PC-9 (cell line): Measurements from ENCODE around the gene HES2. TPM values are rescaled to one million over a fixed set of nuclear protein-coding genes. Genes with fewer than 3 reads are reported as not detected.
"Not testable (repeated sequence)": the region's sequence is repeated elsewhere in the genome, so short reads cannot be mapped to it uniquely, and the experiment has no call there.

ENCODE experiments used
- BruUV-seq: library from RNA; stranded (reverse); fragments of 400-500 nt; replicated peaks from 2 replicates; lab custom pipeline; 2021; lab: Mats Ljungman, UMichigan
- CTCF ChIA-PET: fragments of 300-600 bp; sonication (Branson Sonifier 250); formaldehyde crosslinking; loops from one replicate; lab custom pipeline; 2022; ENCODE audit warnings: antibody characterized with exemption; lab: Charles Lee
- POLR2A ChIA-PET: fragments of 300-600 bp; sonication (Branson Sonifier 250); formaldehyde crosslinking; loops from one replicate; lab custom pipeline; 2022; ENCODE audit warnings: antibody characterized with exemption; ENCODE audit not compliant: unreplicated experiment; lab: Charles Lee
- DNase-seq, 2 experiments: peaks; one replicate each; pipeline versions ENCODE4 v3.0.0 to v3.0.0-alpha.2; 2015 to 2022; ENCODE audit warnings: mixed read lengths in 1 of 2
- H2AFZ ChIP-seq: fragments of 200-600 bp; sonication (generic); 2 replicates; pipeline ENCODE4 v1.8.1; 2017; ENCODE audit warnings: antibody characterized with exemption
- H3F3A ChIP-seq: fragments of 200-600 bp; sonication (generic); 2 replicates; pipeline ENCODE4 v1.8.1; 2017; ENCODE audit warnings: antibody characterized with exemption, mild to moderate bottlenecking, low read depth; ENCODE audit not compliant: insufficient read depth
- H3K27ac ChIP-seq: fragments of 200-600 bp; sonication (generic); 2 replicates; pipeline ENCODE4 v1.6.1; 2016; ENCODE audit warnings: mixed run types
- H3K27me3 ChIP-seq: fragments of 200-600 bp; sonication (generic); 2 replicates; pipeline ENCODE4 v1.6.1; 2016; ENCODE audit warnings: low read depth, mixed run types; ENCODE audit not compliant: insufficient read depth
- H3K36me3 ChIP-seq: fragments of 200-600 bp; sonication (generic); 2 replicates; pipeline ENCODE4 v1.6.1; 2016; ENCODE audit warnings: low read depth, mixed run types
- H3K4me1 ChIP-seq: fragments of 200-600 bp; sonication (generic); replicated peaks from 2 replicates; pipeline ENCODE4 v1.6.1; 2016; ENCODE audit warnings: mixed run types; ENCODE audit not compliant: insufficient read depth
- H3K4me2 ChIP-seq: fragments of 200-600 bp; sonication (generic); 2 replicates; pipeline ENCODE4 v1.6.1; 2017; ENCODE audit warnings: mixed run types
- H3K4me3 ChIP-seq: fragments of 200-600 bp; sonication (generic); 2 replicates; pipeline ENCODE4 v1.6.1; 2016; ENCODE audit warnings: mixed run types
- H3K79me2 ChIP-seq: fragments of 200-600 bp; sonication (generic); 2 replicates; pipeline ENCODE4 v1.6.1; 2017; ENCODE audit warnings: low read depth, mixed run types
- H3K9me2 ChIP-seq: fragments of 200-600 bp; sonication (generic); 2 replicates; pipeline ENCODE4 v1.8.1; 2017; ENCODE audit warnings: mild to moderate bottlenecking; ENCODE audit not compliant: insufficient read depth
- H3K9me3 ChIP-seq: fragments of 200-600 bp; sonication (generic); 2 replicates; pipeline ENCODE4 v1.8.1; 2016; ENCODE audit warnings: low read depth; ENCODE audit not compliant: insufficient read depth
- H4K20me1 ChIP-seq: fragments of 200-600 bp; sonication (generic); 2 replicates; pipeline ENCODE4 v1.8.1; 2017; ENCODE audit not compliant: insufficient read depth
- CTCF ChIP-seq: fragments of 200-600 bp; sonication (generic); conservative IDR thresholded peaks from 2 replicates; pipeline ENCODE4 v1.6.1; 2017; ENCODE audit warnings: mixed run types, antibody characterized with exemption, mild to moderate bottlenecking, moderate library complexity
- EZH2 ChIP-seq: fragments of 200-600 bp; sonication (generic); IDR thresholded peaks from 2 replicates; pipeline ENCODE4 v1.8.0; 2017; ENCODE audit warnings: antibody characterized with exemption, low read depth
- intact Hi-C: fragments of 100-400 bp; cut with micrococcal nuclease; formaldehyde crosslinking; loops from one replicate; pipeline ENCODE4 v1.10.0; 2022; ENCODE audit not compliant: unreplicated experiment
- total RNA-seq: library from RNA; stranded (reverse); gene quantifications from 2 replicates; pipeline ENCODE4 v1.2.3, GENCODE V29; 2021

HES2 gene
- total RNA-seq, 1 experiment from 2014 or later, result 2.1 TPM

- H3K4me3 ChIP-seq, result no peak overlapping the region
- no peaks in the 10 kb centered on the region for H3K9me2 ChIP-seq
- POLR2A ChIA-PET, result no interaction called here
- no peaks in the 10 kb centered on the region for H3K4me1 ChIP-seq
- H3F3A ChIP-seq, result no peaks in the 10 kb centered on the region
- TF ChIP-seq EZH2 (no peak), CTCF (no peak)
- CTCF ChIA-PET, result no interaction called here
- DNase-seq, result no peak
- no peak overlapping the region for H2AFZ ChIP-seq
- BruUV-seq, result no TSS peak
- no peak overlapping the region for H3K4me2 ChIP-seq
- no peak overlapping the region for H3K27ac ChIP-seq
- no peaks in the 10 kb centered on the region for H3K9me3 ChIP-seq
- H4K20me1 ChIP-seq, result no peaks in the 10 kb centered on the region
- H3K27me3 ChIP-seq, result no peaks in the 10 kb centered on the region
- no peaks in the 10 kb centered on the region for H3K79me2 ChIP-seq
- intact Hi-C loops, result no loop called here
- H3K36me3 ChIP-seq, result no peaks in the 10 kb centered on the region
These were observed 40.1 kb upstream of the HES2 start for GRCh38 chr1:6459850-6460265.

- Histone ChIP-seq H3K4me2 (no peak overlapping the region), H3F3A (no peaks in the 10 kb centered on the region), H3K79me2 (no peaks in the 10 kb centered on the region), H3K9me2 (no peaks in the 10 kb centered on the region), H3K4me3 (no peak overlapping the region), H2AFZ (no peak overlapping the region), H3K27me3 (no peaks in the 10 kb centered on the region), H3K27ac (no peak overlapping the region), H3K36me3 (no peaks in the 10 kb centered on the region), H3K9me3 (no peaks in the 10 kb centered on the region), H3K4me1 (no peaks in the 10 kb centered on the region), H4K20me1 (no peaks in the 10 kb centered on the region)
- no peak for TF ChIP-seq EZH2
- TF ChIP-seq CTCF, result no peak
- no TSS peak for BruUV-seq
- ChIA-PET CTCF (interaction anchor here (0.6 kb wide), 1 partner anchor 22 kb away, joined by 17 read pairs; no protein-coding TSS in a partner anchor), POLR2A (no interaction called here)
- no peak for DNase-seq
- intact Hi-C loops, result no loop called here
These were observed 37.2 kb upstream of the HES2 start for GRCh38 chr1:6456800-6457466.

GRCh38 chr1:6455752-6456520, 36.2 kb upstream of the HES2 start:
- H3K4me2 ChIP-seq, POLR2A ChIA-PET: not testable (repeated sequence)

More at GRCh38 chr1:6455752-6456520, 36.2 kb upstream of the HES2 start:
- H3K36me3 ChIP-seq, H3K27ac ChIP-seq, H3K79me2 ChIP-seq, H3K4me1 ChIP-seq, H3K9me2 ChIP-seq, intact Hi-C loops, H3K4me3 ChIP-seq, BruUV-seq, H2AFZ ChIP-seq, H3F3A ChIP-seq, H4K20me1 ChIP-seq, H3K27me3 ChIP-seq, DNase-seq, H3K9me3 ChIP-seq: not testable (repeated sequence)
- CTCF ChIA-PET, result interaction anchor here (0.6 kb wide), 1 partner anchor 23 kb away, joined by 17 read pairs; no protein-coding TSS in a partner anchor
